Nasal cavity respiratory epithelium epithelial cell of viscerocranial mucosa (primary cell): ENCODE results near the gene MLPH. TPM values are rescaled to one million over a fixed set of nuclear protein-coding genes. Genes with fewer than 3 reads are reported as not detected.

Experiments used
- total RNA-seq: library from RNA; depleted of rRNA; stranded (reverse); fragments of >200 nt; gene quantifications from 2 replicates; pipeline ENCODE4 v1.2.3, GENCODE V29; 2014

Gene MLPH, protein sequence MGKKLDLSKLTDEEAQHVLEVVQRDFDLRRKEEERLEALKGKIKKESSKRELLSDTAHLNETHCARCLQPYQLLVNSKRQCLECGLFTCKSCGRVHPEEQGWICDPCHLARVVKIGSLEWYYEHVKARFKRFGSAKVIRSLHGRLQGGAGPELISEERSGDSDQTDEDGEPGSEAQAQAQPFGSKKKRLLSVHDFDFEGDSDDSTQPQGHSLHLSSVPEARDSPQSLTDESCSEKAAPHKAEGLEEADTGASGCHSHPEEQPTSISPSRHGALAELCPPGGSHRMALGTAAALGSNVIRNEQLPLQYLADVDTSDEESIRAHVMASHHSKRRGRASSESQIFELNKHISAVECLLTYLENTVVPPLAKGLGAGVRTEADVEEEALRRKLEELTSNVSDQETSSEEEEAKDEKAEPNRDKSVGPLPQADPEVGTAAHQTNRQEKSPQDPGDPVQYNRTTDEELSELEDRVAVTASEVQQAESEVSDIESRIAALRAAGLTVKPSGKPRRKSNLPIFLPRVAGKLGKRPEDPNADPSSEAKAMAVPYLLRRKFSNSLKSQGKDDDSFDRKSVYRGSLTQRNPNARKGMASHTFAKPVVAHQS
- total RNA-seq, result 1.4 and 12.1 TPM in 2 replicates

DNA sequence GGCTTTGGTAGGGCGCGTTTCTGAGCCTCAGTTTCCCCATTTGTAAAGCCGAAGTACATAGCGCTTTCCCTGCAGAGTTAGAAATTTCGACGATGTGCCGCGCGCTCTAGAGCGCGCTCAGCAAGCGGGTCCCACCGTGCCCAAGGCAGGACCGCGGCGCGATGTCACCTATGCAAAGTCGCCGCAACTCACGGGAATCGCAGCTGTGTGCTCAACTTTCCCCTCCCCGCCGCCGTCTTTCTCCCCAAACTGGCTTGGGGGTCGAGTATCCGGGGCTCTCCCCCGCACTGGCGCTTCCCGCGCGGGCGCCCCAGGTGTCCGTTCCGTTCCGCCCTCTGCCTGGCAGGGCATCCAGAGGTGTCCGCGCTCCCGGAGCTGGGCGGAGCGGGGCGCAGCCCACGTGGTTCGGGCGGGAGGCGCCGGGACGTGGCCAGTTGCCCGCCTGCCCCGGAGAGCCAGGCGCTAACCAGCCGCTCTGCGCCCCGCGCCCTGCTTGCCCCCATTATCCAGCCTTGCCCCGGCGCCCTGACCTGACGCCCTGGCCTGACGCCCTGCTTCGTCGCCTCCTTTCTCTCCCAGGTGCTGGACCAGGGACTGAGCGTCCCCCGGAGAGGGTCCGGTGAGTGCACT is at the start of gene MLPH:
Gene MLPH, plus strand, starts transcription at position 433 of the 630 bp plus-strand sequence. CDS start 6,176 bp downstream, outside the sequence.

DNA sequence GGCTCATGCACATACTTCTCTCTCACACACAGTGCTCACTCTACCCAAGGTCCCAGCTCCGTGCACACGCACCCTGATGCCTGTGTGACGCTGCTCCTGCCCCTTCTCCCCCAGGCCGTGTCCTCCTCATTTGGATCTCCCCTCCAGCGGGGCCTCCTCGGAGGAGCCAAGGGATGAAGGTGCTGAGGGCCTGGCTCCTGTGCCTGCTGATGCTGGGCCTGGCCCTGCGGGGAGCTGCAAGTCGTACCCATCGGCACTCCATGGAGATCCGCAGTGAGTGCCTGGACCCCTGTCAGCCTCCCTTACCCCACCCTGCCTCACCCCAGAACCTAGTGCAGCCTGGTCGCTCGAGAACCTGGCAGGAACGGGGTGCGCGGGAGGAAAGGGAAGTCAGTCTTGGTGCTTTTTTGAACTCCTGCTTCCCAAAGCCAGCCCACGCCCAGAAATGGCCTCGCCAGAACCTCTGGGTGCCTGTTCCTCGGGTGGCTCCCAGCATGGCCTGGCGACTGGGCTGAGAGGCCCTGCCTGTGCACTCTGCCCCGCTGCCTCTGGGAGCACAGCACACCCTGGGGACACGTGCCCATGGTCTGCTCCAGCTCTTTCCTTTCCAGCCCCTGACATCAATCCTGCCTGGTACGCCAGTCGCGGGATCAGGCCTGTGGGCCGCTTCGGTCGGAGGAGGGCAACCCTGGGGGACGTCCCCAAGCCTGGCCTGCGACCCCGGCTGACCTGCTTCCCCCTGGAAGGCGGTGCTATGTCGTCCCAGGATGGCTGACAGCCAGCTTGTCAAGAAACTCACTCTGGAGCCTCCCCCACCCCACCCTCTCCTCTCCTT is 79.6 kb downstream of the MLPH start, which contains the start of gene PRLH:
Gene PRLH, plus strand, starts transcription at position 174 of the 835 bp plus-strand sequence. Its CDS starts 0 bp downstream, at position 174.

DNA sequence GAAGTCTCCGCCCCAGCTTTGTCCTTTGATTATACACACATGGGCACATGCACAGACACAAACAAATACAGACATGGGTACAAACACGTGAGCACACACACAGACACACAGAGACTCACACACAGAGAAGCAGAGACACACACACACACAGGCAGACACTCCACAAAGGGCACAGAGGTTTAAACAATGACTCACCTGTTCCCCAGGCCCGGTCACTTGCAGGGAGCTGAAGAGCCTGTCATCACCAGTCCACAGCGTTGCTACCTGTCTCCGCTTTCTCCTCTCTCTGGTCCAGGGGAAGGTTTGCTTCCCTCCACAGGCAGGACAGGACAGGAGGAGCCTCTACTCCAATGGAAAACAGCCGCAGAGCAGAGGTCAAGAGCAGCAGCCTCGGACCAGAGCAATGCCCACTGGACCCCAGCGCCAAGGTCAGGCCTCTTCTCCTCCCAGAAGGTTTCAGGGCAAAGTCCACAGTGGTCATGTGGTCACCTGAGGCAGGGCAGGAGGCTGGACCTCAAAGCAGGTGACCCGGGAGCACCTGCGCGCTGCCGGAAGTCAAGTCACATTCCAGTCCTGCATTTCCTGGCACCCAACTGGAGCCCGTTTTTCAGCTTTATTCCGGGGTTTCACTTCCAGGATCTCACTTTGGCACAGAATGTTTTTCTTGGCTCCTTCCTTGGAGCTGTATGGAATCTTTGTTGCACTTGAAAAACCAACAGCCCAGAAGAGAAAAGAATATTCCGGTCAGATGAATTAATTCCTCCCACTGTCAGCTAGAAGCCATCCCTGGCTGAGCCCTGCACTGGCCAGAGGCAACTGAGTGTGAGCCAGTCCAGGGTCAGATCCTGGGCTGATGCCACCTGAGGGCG is 103.5 kb downstream of the MLPH start, which contains the start of gene RAB17:
Gene RAB17, minus strand, starts transcription at position 463 of the 869 bp plus-strand sequence. CDS start 4,580 bp downstream, outside the sequence.

Other genes with a start within 250 kb of the MLPH start
- gene COL6A3, start 73.1 kb upstream of the MLPH start, total RNA-seq, result under 0.01 and 0.43 TPM in 2 replicates
- gene PRLH, start 79.3 kb downstream of the MLPH start, total RNA-seq, result not detected in 2 replicates
- gene RAB17, start 103.5 kb downstream of the MLPH start, total RNA-seq, result 0.34 and 1.5 TPM in 2 replicates
- gene LRRFIP1, start 140.3 kb downstream of the MLPH start, total RNA-seq, result 151 and 170 TPM in 2 replicates